ENCODE measurements around the gene DLEC1.

Gene DLEC1

GRCh38 chr3:38125305-38126120, 86.5 kb downstream of the DLEC1 start:
- no peak overlapping the region for H3K4me2 ChIP-seq
- no peaks in the 10 kb centered on the region for H3K4me1 ChIP-seq (ENCODE audit: low read depth, poor library complexity, severe bottlenecking)
- H3K27me3 ChIP-seq (ENCODE audit: insufficient read depth, low read depth), result no peaks in the 10 kb centered on the region
- no peak overlapping the region for H3K9ac ChIP-seq
- no peak overlapping the region for H3K4me3 ChIP-seq (IDR thresholded peaks at IDR 0.05; ENCODE audit: insufficient read depth, low read depth, low read length)
- TF ChIP-seq CTCF (conservative IDR thresholded peaks at IDR 0.05; ENCODE audit: low read depth, low read length), result no peak
- no peak overlapping the region for H3K27ac ChIP-seq
- H4K20me1 ChIP-seq (ENCODE audit: insufficient read depth), result no peaks in the 10 kb centered on the region
- H2AFZ ChIP-seq (ENCODE audit: low read depth), result no peak overlapping the region
- H3K36me3 ChIP-seq (ENCODE audit: insufficient read depth), result no peaks in the 10 kb centered on the region
- H3K79me2 ChIP-seq (ENCODE audit: insufficient read depth, low read depth), result no peaks in the 10 kb centered on the region

GRCh38 chr3:38126121-38126892, 87.3 kb downstream of the DLEC1 start:
- no peak overlapping the region for H3K27ac ChIP-seq
- no peak overlapping the region for H3K4me2 ChIP-seq
- no peaks in the 10 kb centered on the region for H3K4me1 ChIP-seq (ENCODE audit: low read depth, poor library complexity, severe bottlenecking)
- no peak for TF ChIP-seq CTCF (conservative IDR thresholded peaks at IDR 0.05; ENCODE audit: low read depth, low read length)
- no peaks in the 10 kb centered on the region for H3K79me2 ChIP-seq (ENCODE audit: insufficient read depth, low read depth)
- H3K9ac ChIP-seq, result no peak overlapping the region
- H3K4me3 ChIP-seq (IDR thresholded peaks at IDR 0.05; ENCODE audit: insufficient read depth, low read depth, low read length), result no peak overlapping the region
- H3K27me3 ChIP-seq (ENCODE audit: insufficient read depth, low read depth), result no peaks in the 10 kb centered on the region
- H3K36me3 ChIP-seq (ENCODE audit: insufficient read depth), result no peaks in the 10 kb centered on the region
- H4K20me1 ChIP-seq (ENCODE audit: insufficient read depth), result no peaks in the 10 kb centered on the region
- H2AFZ ChIP-seq (ENCODE audit: low read depth), result no peak overlapping the region

- TF ChIP-seq CTCF (conservative IDR thresholded peaks at IDR 0.05; ENCODE audit: low read depth, low read length), result no peak
- Histone ChIP-seq H3K27me3 (ENCODE audit: insufficient read depth, low read depth) (no peaks in the 10 kb centered on the region), H4K20me1 (ENCODE audit: insufficient read depth) (no peaks in the 10 kb centered on the region), H3K9ac (no peak overlapping the region), H3K4me2 (no peak overlapping the region), H3K4me1 (ENCODE audit: low read depth, poor library complexity, severe bottlenecking) (no peaks in the 10 kb centered on the region), H3K27ac (no peak overlapping the region), H3K4me3 (IDR thresholded peaks at IDR 0.05; ENCODE audit: insufficient read depth, low read depth, low read length) (no peak overlapping the region), H2AFZ (ENCODE audit: low read depth) (no peak overlapping the region), H3K36me3 (ENCODE audit: insufficient read depth) (no peaks in the 10 kb centered on the region), H3K79me2 (ENCODE audit: insufficient read depth, low read depth) (no peaks in the 10 kb centered on the region)
Observed at GRCh38 chr3:38127611-38128302, 88.7 kb downstream of the DLEC1 start.

GRCh38 chr3:38128303-38128655, 89.3 kb downstream of the DLEC1 start:
- TF ChIP-seq CTCF (conservative IDR thresholded peaks at IDR 0.05; ENCODE audit: low read depth, low read length), result no peak
- no peaks in the 10 kb centered on the region for H3K4me1 ChIP-seq (ENCODE audit: low read depth, poor library complexity, severe bottlenecking)
- no peaks in the 10 kb centered on the region for H4K20me1 ChIP-seq (ENCODE audit: insufficient read depth)
- no peaks in the 10 kb centered on the region for H3K36me3 ChIP-seq (ENCODE audit: insufficient read depth)
- no peak overlapping the region for H3K27ac ChIP-seq
- no peak overlapping the region for H2AFZ ChIP-seq (ENCODE audit: low read depth)
- H3K4me3 ChIP-seq (IDR thresholded peaks at IDR 0.05; ENCODE audit: insufficient read depth, low read depth, low read length), result no peak overlapping the region
- H3K27me3 ChIP-seq (ENCODE audit: insufficient read depth, low read depth), result no peaks in the 10 kb centered on the region
- H3K9ac ChIP-seq, result no peak overlapping the region
- H3K79me2 ChIP-seq (ENCODE audit: insufficient read depth, low read depth), result no peaks in the 10 kb centered on the region
- no peak overlapping the region for H3K4me2 ChIP-seq

All from KMS-11 (cell line).